Measurements from ENCODE around the gene PTPRC. TPM values are rescaled to one million over a fixed set of nuclear protein-coding genes. Genes with fewer than 3 reads are reported as not detected.

Gene PTPRC
- total and polyA plus RNA-seq, 2 donors (not counting 3 experiments of a cell fraction or from before 2014, with no cell fraction given), result not detected

DNA sequence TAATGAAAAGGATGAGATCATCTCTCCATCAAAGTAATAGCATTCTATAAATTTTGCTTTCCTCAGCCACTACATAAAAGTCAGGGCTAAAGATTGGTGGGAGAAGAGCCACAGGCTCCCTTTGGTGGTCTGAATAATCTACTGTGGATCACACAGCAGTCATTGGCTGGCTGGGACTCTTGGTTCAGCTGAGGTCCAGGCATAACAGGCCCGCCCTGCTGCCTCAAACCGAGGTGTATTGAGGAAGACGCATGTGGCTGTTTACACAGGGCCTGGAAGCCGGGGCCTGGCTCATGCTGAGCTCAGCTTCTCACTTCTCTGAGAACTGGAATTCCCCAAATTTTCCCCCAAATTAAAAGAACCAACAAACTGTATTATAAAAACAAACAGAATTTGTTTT lies 139.2 kb downstream of the PTPRC start:
- no TSS peak for BruUV-seq (replicated peaks)
- no peak for DNase-seq (ENCODE audit: low read depth, low spot score)
- Histone ChIP-seq H3K4me3 (replicated peaks in 1 of 3; ENCODE audit: insufficient read depth in 1 of 3, low read depth in 1 of 3, low read length in 3 of 3) (no peak overlapping the region), H3K9me1 (replicated peaks; ENCODE audit: control insufficient read depth, extremely low read depth, insufficient read depth, low read length) (no peaks in the 10 kb centered on the region), H3K4me1 (ENCODE audit: control insufficient read depth, extremely low read depth, insufficient read depth, low read length) (peaks cover 56% of the 10 kb centered on the region), H3K27ac (ENCODE audit: insufficient read depth, low read depth, low read length) (peak overlapping the region; percentile 99), H4K20me1 (replicated peaks; ENCODE audit: control insufficient read depth, extremely low read depth, insufficient read depth, low read length) (no peaks in the 10 kb centered on the region), H3K9me3 (replicated peaks; ENCODE audit: control insufficient read depth, insufficient read depth, low read length) (no peaks in the 10 kb centered on the region), H3K4me2 (ENCODE audit: insufficient read depth, low read length) (no peak overlapping the region), H3K9ac (replicated peaks; ENCODE audit: extremely low read depth, insufficient read depth, low read length) (no peak overlapping the region), H2AFZ (ENCODE audit: low read depth, low read length) (peak overlapping the region; percentile 91), H3K27me3 (ENCODE audit: control insufficient read depth in 2 of 2, insufficient read depth in 2 of 2, low read length in 2 of 2) (no peaks in the 10 kb centered on the region), H3K79me2 (ENCODE audit: control insufficient read depth, insufficient read depth, low read length) (no peaks in the 10 kb centered on the region), H3K36me3 (ENCODE audit: control insufficient read depth in 2 of 2, extremely low read depth in 1 of 2, insufficient read depth in 2 of 2, low read length in 2 of 2) (no peaks in the 10 kb centered on the region)
- ChIA-PET POLR2A (no interaction called here), CTCF (interaction anchor here (0.8 to 2.5 kb wide), 2 partner anchors 10 to 12 kb away, joined by 4 to 5 read pairs; no protein-coding TSS in a partner anchor)
- no peak for FAIRE-seq
- TF ChIP-seq MYC (IDR thresholded peaks at IDR 0.05; ENCODE audit: low read depth, low read length), result no peak
- no peak for TF ChIP-seq EZH2 (IDR thresholded peaks at IDR 0.05; ENCODE audit: borderline replicate concordance, low read depth, low read length, severe bottlenecking)
- no peak for TF ChIP-seq POLR2AphosphoS5 (IDR thresholded peaks at IDR 0.05; ENCODE audit: insufficient read depth, low read depth, low read length)
- TF ChIP-seq, protein P1, sequence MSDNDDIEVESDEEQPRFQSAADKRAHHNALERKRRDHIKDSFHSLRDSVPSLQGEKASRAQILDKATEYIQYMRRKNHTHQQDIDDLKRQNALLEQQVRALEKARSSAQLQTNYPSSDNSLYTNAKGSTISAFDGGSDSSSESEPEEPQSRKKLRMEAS (IDR thresholded peaks at IDR 0.05; ENCODE audit: insufficient read depth, insufficient read length), result no peak
- no peak for TF ChIP-seq GATA2 (IDR thresholded peaks at IDR 0.05; ENCODE audit: insufficient read depth, insufficient read length, low read depth, low read length)
- no peak for TF ChIP-seq JUN (IDR thresholded peaks at IDR 0.05; ENCODE audit: borderline replicate concordance, insufficient read depth, insufficient read length, low read depth)
- no peak for TF ChIP-seq POLR2A (IDR thresholded peaks at IDR 0.05; ENCODE audit: low read depth, low read length)
- TF ChIP-seq FOS (IDR thresholded peaks at IDR 0.05; ENCODE audit: borderline replicate concordance, insufficient read depth, low read length), result no peak
- TF ChIP-seq, protein P2, sequence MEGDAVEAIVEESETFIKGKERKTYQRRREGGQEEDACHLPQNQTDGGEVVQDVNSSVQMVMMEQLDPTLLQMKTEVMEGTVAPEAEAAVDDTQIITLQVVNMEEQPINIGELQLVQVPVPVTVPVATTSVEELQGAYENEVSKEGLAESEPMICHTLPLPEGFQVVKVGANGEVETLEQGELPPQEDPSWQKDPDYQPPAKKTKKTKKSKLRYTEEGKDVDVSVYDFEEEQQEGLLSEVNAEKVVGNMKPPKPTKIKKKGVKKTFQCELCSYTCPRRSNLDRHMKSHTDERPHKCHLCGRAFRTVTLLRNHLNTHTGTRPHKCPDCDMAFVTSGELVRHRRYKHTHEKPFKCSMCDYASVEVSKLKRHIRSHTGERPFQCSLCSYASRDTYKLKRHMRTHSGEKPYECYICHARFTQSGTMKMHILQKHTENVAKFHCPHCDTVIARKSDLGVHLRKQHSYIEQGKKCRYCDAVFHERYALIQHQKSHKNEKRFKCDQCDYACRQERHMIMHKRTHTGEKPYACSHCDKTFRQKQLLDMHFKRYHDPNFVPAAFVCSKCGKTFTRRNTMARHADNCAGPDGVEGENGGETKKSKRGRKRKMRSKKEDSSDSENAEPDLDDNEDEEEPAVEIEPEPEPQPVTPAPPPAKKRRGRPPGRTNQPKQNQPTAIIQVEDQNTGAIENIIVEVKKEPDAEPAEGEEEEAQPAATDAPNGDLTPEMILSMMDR (IDR thresholded peaks at IDR 0.05; ENCODE audit: extremely low read depth in 1 of 2, insufficient read depth in 1 of 2, low read depth in 1 of 2, low read length in 2 of 2), result no peak
- dilution Hi-C loops (cut with MboI; ENCODE audit: extremely low pct_ligation_motif_present, low sequenced_read_pairs), result no loop called here
- intact Hi-C loops (cut with micrococcal nuclease), result loop anchor here (5.0 kb wide), 2 partner anchors 89 to 524 kb away; no protein-coding TSS in a partner anchor
